Measurements from ENCODE around the gene SPRN. TPM values are rescaled to one million over a fixed set of nuclear protein-coding genes. Genes with fewer than 3 reads are reported as not detected.

Gene SPRN
- total RNA-seq, 4 donors from 2014 or later, result not detected

DNA sequence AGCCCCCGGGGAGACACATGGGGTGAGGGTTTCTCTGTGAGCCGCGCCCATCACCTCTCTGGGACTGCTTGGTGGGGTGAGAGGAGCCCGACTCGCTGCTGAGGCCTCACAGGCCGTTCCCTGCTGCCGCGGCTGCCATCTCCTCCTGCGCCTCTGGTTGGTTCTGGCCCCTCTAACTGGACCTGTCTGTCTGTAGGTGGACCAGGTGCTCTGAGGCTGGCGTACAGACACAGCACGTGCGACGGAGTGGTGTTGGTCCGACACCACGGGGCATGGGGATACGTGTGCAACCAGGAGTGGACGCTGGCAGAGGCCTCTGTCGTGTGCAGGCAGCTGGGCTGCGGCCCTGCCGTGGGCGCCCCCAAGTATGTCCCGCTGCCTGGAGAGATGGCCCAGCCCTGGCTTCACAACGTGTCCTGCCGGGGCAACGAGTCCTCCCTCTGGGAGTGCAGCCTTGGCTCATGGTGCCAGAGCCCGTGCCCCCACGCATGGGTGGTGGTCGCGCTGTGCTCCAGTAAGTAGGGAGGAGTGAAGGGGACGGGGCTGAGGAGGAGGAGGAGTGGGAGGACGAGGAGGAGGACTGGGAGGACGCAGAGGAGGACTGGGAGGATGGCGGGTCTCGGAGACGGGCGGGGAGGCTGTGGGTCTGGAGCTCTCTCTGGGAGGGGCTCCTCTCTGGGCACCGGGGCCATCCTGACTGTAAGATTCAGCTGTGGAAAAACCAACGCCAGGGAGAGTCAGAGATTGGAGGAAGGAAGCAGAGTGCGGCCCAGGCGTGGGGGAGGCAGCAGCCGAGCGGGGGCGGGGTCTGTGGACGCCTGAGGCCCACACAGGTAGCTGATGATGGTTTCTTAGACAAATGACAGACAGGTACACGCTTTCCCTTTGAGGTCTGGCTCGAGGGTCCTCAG lies 31.9 kb upstream of the SPRN start:
- H3K4me1 ChIP-seq, result no peaks in the 10 kb centered on the region
- no peaks in the 10 kb centered on the region for H3K27me3 ChIP-seq
- intact Hi-C loops (cut with DNase I), result no loop called here
- 84 to 87% methylated on average over 25 to 27 of the region's 46 CpGs for WGBS, 2 donors
- H3K9me3 ChIP-seq, result no peaks in the 10 kb centered on the region
- no peak overlapping the region for H3K4me3 ChIP-seq
- H3K27ac ChIP-seq, result no peak overlapping the region
- peaks cover 0 to 5% (median 0%) of the 10 kb centered on the region in 3 donors for H3K36me3 ChIP-seq
- no peak for TF ChIP-seq POLR2A (IDR thresholded peaks at IDR 0.05)
- no peak for TF ChIP-seq CTCF (IDR thresholded peaks at IDR 0.05)
- DNase-seq, result no peak

- no peak overlapping the region for H3K4me3 ChIP-seq
- 82 to 100% methylated on average over 1 to 4 of the region's 7 CpGs for WGBS, 2 donors
- intact Hi-C loops (cut with DNase I), result no loop called here
- DNase-seq, result no peak
- no peaks in the 10 kb centered on the region for H3K27me3 ChIP-seq
- no peaks in the 10 kb centered on the region for H3K4me1 ChIP-seq
- no peaks in the 10 kb centered on the region for H3K9me3 ChIP-seq
- H3K27ac ChIP-seq, result no peak overlapping the region
- peaks cover 0 to 5% (median 0%) of the 10 kb centered on the region in 3 donors for H3K36me3 ChIP-seq
- TF ChIP-seq CTCF (IDR thresholded peaks at IDR 0.05) (no peak), POLR2A (IDR thresholded peaks at IDR 0.05) (no peak)
Measured at GRCh38 chr10:133455611-133456031, 31.2 kb upstream of the SPRN start.

- Histone ChIP-seq H3K4me1 (no peaks in the 10 kb centered on the region), H3K4me3 (no peak overlapping the region), H3K9me3 (no peaks in the 10 kb centered on the region), H3K27ac (no peak overlapping the region), H3K36me3 (peaks cover 0 to 5% (median 0%) of the 10 kb centered on the region in 3 donors), H3K27me3 (no peaks in the 10 kb centered on the region)
- no peak for TF ChIP-seq CTCF (IDR thresholded peaks at IDR 0.05)
- no peak for TF ChIP-seq POLR2A (IDR thresholded peaks at IDR 0.05)
- 84 to 86% methylated on average over 4 to 5 of the region's 5 CpGs for WGBS, 2 donors
- intact Hi-C loops (cut with DNase I), result no loop called here
- no peak for DNase-seq
Measured at GRCh38 chr10:133455196-133455595, 30.8 kb upstream of the SPRN start.

DNA sequence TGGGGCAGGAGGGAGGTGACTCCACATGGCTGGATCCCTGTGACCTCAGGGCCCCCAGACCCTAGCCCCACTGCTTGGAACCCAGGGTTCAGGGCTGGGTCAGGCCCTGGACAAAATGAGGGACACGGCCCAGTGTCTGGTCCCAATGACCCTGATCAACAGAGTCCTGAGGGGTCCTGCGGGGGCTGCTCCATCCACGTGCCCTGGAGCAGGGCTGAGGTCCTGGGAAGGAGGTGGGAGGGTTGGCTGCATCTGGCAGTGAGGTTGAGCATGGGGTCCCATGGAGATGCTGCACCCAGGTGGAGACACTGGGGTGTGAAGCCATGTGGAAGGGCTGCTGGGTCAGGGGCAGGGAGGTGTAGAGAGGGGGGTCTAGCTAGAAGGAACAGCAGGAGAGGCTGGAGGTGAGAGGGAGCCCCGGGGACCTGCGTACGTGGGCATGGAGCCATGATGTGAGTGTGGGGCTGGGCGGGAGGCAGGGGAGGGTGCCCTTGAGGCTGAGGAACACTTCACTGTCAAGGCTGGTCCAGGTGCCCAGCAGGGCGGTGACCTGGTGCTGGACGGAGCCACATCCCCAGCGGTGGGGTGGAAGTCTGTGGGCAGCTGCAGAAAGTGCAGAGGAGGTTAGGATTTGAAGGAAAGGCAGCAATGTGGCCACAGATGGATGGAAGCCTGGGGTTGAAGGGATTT lies 29.9 kb upstream of the SPRN start:
- Histone ChIP-seq H3K4me1 (no peaks in the 10 kb centered on the region), H3K27me3 (no peaks in the 10 kb centered on the region), H3K27ac (no peak overlapping the region), H3K9me3 (peaks cover 0 to 2% (median 0%) of the 10 kb centered on the region in 3 donors), H3K4me3 (no peak overlapping the region), H3K36me3 (no peaks in the 10 kb centered on the region)
- intact Hi-C loops (cut with DNase I), result no loop called here
- DNase-seq, result no peak
- 81 to 89% methylated on average over 6 to 8 of the region's 10 CpGs for WGBS, 2 donors
- TF ChIP-seq CTCF (IDR thresholded peaks at IDR 0.05) (no peak), POLR2A (IDR thresholded peaks at IDR 0.05) (no peak)
